NB4 (cell line): ENCODE results near the gene TGFA.

ENCODE experiments used
- POLR2A ChIP-seq: IDR thresholded peaks from 2 replicates; pipeline ENCODE4 v1.6.1; 2011; ENCODE audit warnings: mild to moderate bottlenecking; ENCODE audit not compliant: insufficient read length; ENCODE audit errors: extremely low read depth
- TF ChIP-seq, protein P1 (sequence below): IDR thresholded peaks from one replicate; pipeline ENCODE4 v1.5.1; 2012; ENCODE audit warnings: low read depth, low read length

GRCh38 chr2:70557171-70557838 is 3.7 kb upstream of the TGFA start:
- TF ChIP-seq, protein P1, sequence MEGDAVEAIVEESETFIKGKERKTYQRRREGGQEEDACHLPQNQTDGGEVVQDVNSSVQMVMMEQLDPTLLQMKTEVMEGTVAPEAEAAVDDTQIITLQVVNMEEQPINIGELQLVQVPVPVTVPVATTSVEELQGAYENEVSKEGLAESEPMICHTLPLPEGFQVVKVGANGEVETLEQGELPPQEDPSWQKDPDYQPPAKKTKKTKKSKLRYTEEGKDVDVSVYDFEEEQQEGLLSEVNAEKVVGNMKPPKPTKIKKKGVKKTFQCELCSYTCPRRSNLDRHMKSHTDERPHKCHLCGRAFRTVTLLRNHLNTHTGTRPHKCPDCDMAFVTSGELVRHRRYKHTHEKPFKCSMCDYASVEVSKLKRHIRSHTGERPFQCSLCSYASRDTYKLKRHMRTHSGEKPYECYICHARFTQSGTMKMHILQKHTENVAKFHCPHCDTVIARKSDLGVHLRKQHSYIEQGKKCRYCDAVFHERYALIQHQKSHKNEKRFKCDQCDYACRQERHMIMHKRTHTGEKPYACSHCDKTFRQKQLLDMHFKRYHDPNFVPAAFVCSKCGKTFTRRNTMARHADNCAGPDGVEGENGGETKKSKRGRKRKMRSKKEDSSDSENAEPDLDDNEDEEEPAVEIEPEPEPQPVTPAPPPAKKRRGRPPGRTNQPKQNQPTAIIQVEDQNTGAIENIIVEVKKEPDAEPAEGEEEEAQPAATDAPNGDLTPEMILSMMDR: no peak
- no peak for TF ChIP-seq POLR2A
